HCT116 (cell line): ENCODE results near the gene LCOR. TPM values are rescaled to one million over a fixed set of nuclear protein-coding genes. Genes with fewer than 3 reads are reported as not detected.

Experiments used
- ATAC-seq: fragments of 200-7000 bp; cut with Tn5 transposase; 2 replicates; pipeline ENCODE4 v1.9.1; 2020; ENCODE audit warnings: mild to moderate bottlenecking, moderate library complexity
- BruUV-seq: library from RNA; stranded (reverse); fragments of 400-500 nt; replicated peaks from 2 replicates; lab custom pipeline; 2021; lab: Mats Ljungman, UMichigan
- CTCF ChIA-PET: fragments of 300-600 bp; sonication (Branson Sonifier 250); formaldehyde crosslinking; loops from one replicate; lab custom pipeline; 2021; ENCODE audit warnings: antibody characterized with exemption; lab: Charles Lee
- POLR2A ChIA-PET: fragments of 300-600, 350-600 bp; sonication (Branson Sonifier 250); formaldehyde crosslinking; loops from one replicate; lab custom pipeline; 2021; ENCODE audit warnings: antibody characterized with exemption; lab: Charles Lee
- RAD21 ChIA-PET, 2 experiments: fragments of 300-600 bp; sonication (Branson Sonifier 250); formaldehyde crosslinking; loops; one replicate each; lab custom pipeline; 2023; ENCODE audit warnings: low total read pairs in 2 of 2; ENCODE audit not compliant: uncharacterized antibody in 2 of 2, unreplicated experiment in 2 of 2, low non-redundant PET in 1 of 2; lab: Charles Lee
- DNase-seq: peaks from one replicate; pipeline ENCODE4 v3.0.0-alpha.2; 2010; ENCODE audit warnings: low read depth, low spot score
- H2AFZ ChIP-seq: fragments of 200-600 bp; shearing (Covaris generic), sonication (generic); 2 replicates; pipeline ENCODE4 v1.6.1; 2017; ENCODE audit warnings: low read depth, mixed run types, mixed read lengths, antibody characterized with exemption, low read length; ENCODE audit not compliant: poor library complexity, severe bottlenecking
- H3K27ac ChIP-seq: 2 replicates; pipeline ENCODE4 v1.5.1; 2012; ENCODE audit warnings: low read depth, low read length
- H3K27me3 ChIP-seq: fragments of 200-600 bp; sonication (generic); 2 replicates; pipeline ENCODE4 v1.6.1; 2016; ENCODE audit warnings: mixed run types, low read length, mixed read lengths; ENCODE audit not compliant: insufficient read depth
- H3K36me3 ChIP-seq, 2 experiments: fragments of 200-500 bp in 1 of 2; fragments of 200-600 bp in 1 of 2; sonication (Bioruptor generic) in 1 of 2; sonication (generic) in 1 of 2; 2 replicates each; pipeline versions ENCODE4 v1.5.1 to v1.6.1; 2014 to 2016; ENCODE audit warnings: low read length in 2 of 2, inconsistent platforms in 1 of 2, mixed read lengths in 1 of 2, mixed run types in 1 of 2; ENCODE audit not compliant: insufficient read depth in 2 of 2, control insufficient read depth in 1 of 2
- H3K4me1 ChIP-seq, 2 experiments: fragments of 200-600 bp in 1 of 2; sonication (generic) in 1 of 2; 2 replicates each; pipeline versions ENCODE4 v1.5.1 to v1.6.1; 2012 to 2017; ENCODE audit warnings: low read length in 2 of 2, inconsistent platforms in 1 of 2, mild to moderate bottlenecking in 1 of 2, mixed read lengths in 1 of 2, mixed run types in 1 of 2, moderate library complexity in 1 of 2; ENCODE audit not compliant: insufficient read depth in 2 of 2, control insufficient read depth in 1 of 2
- H3K4me2 ChIP-seq: fragments of 200-600 bp; sonication (generic); 2 replicates; pipeline ENCODE4 v1.6.1; 2017; ENCODE audit warnings: mixed run types, low read length, mixed read lengths
- H3K4me3 ChIP-seq, 2 experiments: fragments of 200-600 bp in 1 of 2; sonication (generic) in 1 of 2; replicated peaks in 1 of 2; 2 replicates each; pipeline ENCODE4 v1.5.1; 2011 to 2016; ENCODE audit warnings: low read length in 2 of 2, control low read depth in 1 of 2, low read depth in 1 of 2, mild to moderate bottlenecking in 1 of 2, mixed read lengths in 1 of 2, mixed run types in 1 of 2
- H3K79me2 ChIP-seq: fragments of 200-600 bp; sonication (generic); 2 replicates; pipeline ENCODE4 v1.6.1; 2017; ENCODE audit warnings: mild to moderate bottlenecking, mixed run types, low read length, moderate library complexity, mixed read lengths; ENCODE audit not compliant: insufficient read depth
- H3K9ac ChIP-seq: fragments of 200-600 bp; sonication (generic); 2 replicates; pipeline ENCODE4 v1.6.1; 2016; ENCODE audit warnings: low read length, mixed read lengths
- H3K9me2 ChIP-seq: fragments of 200-600 bp; sonication (generic), shearing (Covaris generic); 2 replicates; pipeline ENCODE4 v1.6.1; 2017; ENCODE audit warnings: mixed run types, mild to moderate bottlenecking, moderate library complexity; ENCODE audit not compliant: insufficient read depth
- H3K9me3 ChIP-seq, 2 experiments: fragments of 200-500 bp in 1 of 2; fragments of 200-600 bp in 1 of 2; sonication (Bioruptor generic) in 1 of 2; sonication (generic) in 1 of 2; 2 replicates each; pipeline ENCODE4 v1.6.1; 2014 to 2017; ENCODE audit warnings: low read length in 2 of 2, mixed read lengths in 2 of 2, inconsistent platforms in 1 of 2, low read depth in 1 of 2, mild to moderate bottlenecking in 1 of 2, mixed run types in 1 of 2, moderate library complexity in 1 of 2; ENCODE audit not compliant: control insufficient read depth in 1 of 2, insufficient read depth in 1 of 2
- H4K20me1 ChIP-seq: fragments of 200-600 bp; sonication (generic), shearing (Covaris generic); 2 replicates; pipeline ENCODE4 v1.6.1; 2017; ENCODE audit warnings: mixed run types, mild to moderate bottlenecking, moderate library complexity; ENCODE audit not compliant: insufficient read depth
- CBX3 ChIP-seq: IDR thresholded peaks from 2 replicates; pipeline ENCODE4 v1.6.1; 2012; ENCODE audit warnings: low read depth
- CTCF ChIP-seq, 3 experiments: fragments of 200-600 bp in 1 of 3; sonication (generic) in 1 of 3; IDR thresholded peaks in 2 of 3; conservative IDR thresholded peaks in 1 of 3; 2 replicates each; pipeline ENCODE4 v1.5.1; 2012 to 2017; ENCODE audit warnings: low read depth in 2 of 3, low read length in 2 of 3, antibody characterized with exemption in 1 of 3, borderline replicate concordance in 1 of 3, control low read depth in 1 of 3, mild to moderate bottlenecking in 1 of 3, mixed read lengths in 1 of 3, mixed run types in 1 of 3, moderate library complexity in 1 of 3; ENCODE audit not compliant: insufficient read depth in 1 of 3
- EGR1 ChIP-seq: IDR thresholded peaks from 2 replicates; pipeline ENCODE4 v1.6.1; 2012; ENCODE audit warnings: low read depth
- EZH2phosphoT487 ChIP-seq: fragments of 200-600 bp; IDR thresholded peaks from 2 replicates; pipeline ENCODE4 v1.6.1; 2018; ENCODE audit warnings: antibody characterized with exemption, borderline replicate concordance
- FOSL1 ChIP-seq: IDR thresholded peaks from 2 replicates; pipeline ENCODE4 v1.6.1; 2012; ENCODE audit warnings: low read depth
- POLR2A ChIP-seq: IDR thresholded peaks from 2 replicates; pipeline ENCODE4 v1.7.0; 2011; ENCODE audit warnings: borderline replicate concordance; ENCODE audit not compliant: insufficient read depth, insufficient read length; ENCODE audit errors: extremely low read depth
- POLR2AphosphoS5 ChIP-seq: IDR thresholded peaks from 2 replicates; pipeline ENCODE4 v1.6.1; 2011; ENCODE audit warnings: mild to moderate bottlenecking, low read depth, low read length, moderate library complexity
- SIN3A ChIP-seq: IDR thresholded peaks from 2 replicates; pipeline ENCODE4 v1.6.1; 2012; ENCODE audit warnings: low read depth
- SP1 ChIP-seq: IDR thresholded peaks from 2 replicates; pipeline ENCODE4 v1.6.1; 2012; ENCODE audit warnings: low read depth
- SRF ChIP-seq: IDR thresholded peaks from 2 replicates; pipeline ENCODE4 v1.6.1; 2012; ENCODE audit warnings: low read depth
- TCF7L2 ChIP-seq: IDR thresholded peaks from 2 replicates; pipeline ENCODE4 v1.7.0; 2011; ENCODE audit warnings: borderline replicate concordance, inconsistent platforms; ENCODE audit not compliant: insufficient read depth, insufficient read length; ENCODE audit errors: extremely low read depth
- ZFX ChIP-seq: fragments of 450-650 bp; IDR thresholded peaks from 2 replicates; pipeline ENCODE4 v1.6.1; 2017
- intact Hi-C: fragments of 100-400 bp; cut with micrococcal nuclease; formaldehyde crosslinking; loops from 2 replicates; pipeline ENCODE4 v1.10.0; 2022
- total RNA-seq: library from RNA; stranded (reverse); gene quantifications from one replicate; pipeline ENCODE4 v1.2.1, GENCODE V29; 2021; ENCODE audit not compliant: unreplicated experiment

The LCOR gene
- total RNA-seq, 1 experiment from 2014 or later, result 59.9 TPM

- Histone ChIP-seq H3K4me3 (no peak overlapping the region), H3K27me3 (no peaks in the 10 kb centered on the region), H3K79me2 (no peaks in the 10 kb centered on the region), H3K9me3 (no peaks in the 10 kb centered on the region), H3K4me2 (no peak overlapping the region), H3K27ac (no peak overlapping the region), H2AFZ (no peak overlapping the region), H3K36me3 (no peaks in the 10 kb centered on the region), H4K20me1 (no peaks in the 10 kb centered on the region), H3K9me2 (no peaks in the 10 kb centered on the region), H3K9ac (no peak overlapping the region), H3K4me1 (peaks cover 11 to 20% of the 10 kb centered on the region in 2 experiments; a peak in 3 of 4 replicates)
- POLR2A ChIA-PET, result no interaction called here
- BruUV-seq, result no TSS peak
- CTCF ChIA-PET, result interaction anchor here (1.8 kb wide), 1 partner anchor 17 kb away, joined by 5 read pairs; no protein-coding TSS in a partner anchor
- TF ChIP-seq SRF (no peak), POLR2AphosphoS5 (no peak), CTCF (IDR thresholded peaks at IDR 0.05 in 2 of 3, conservative IDR thresholded peaks at IDR 0.05 in 1 of 3; ENCODE audit: borderline replicate concordance in 1 of 3, insufficient read depth in 1 of 3, low read depth in 2 of 3, low read length in 2 of 3) (no peak), ZFX (no peak), FOSL1 (no peak), POLR2A (no peak), EZH2phosphoT487 (no peak), SP1 (no peak), SIN3A (no peak), TCF7L2 (no peak), EGR1 (no peak), CBX3 (no peak)
- RAD21 ChIA-PET, result no interaction called here
- intact Hi-C loops, result loop anchor here (10.0 kb wide), 1 partner anchor 106 kb away; no protein-coding TSS in a partner anchor
- no peak for DNase-seq
- ATAC-seq, result no peak
Observed at GRCh38 chr10:97020452-97021400, 188.6 kb downstream of the LCOR start.
